LNCAP (cell line): ENCODE measurements around the gene USP12.

Source experiments
- CTCF ChIP-seq: fragments of 450-650 bp; IDR thresholded peaks from 2 replicates; pipeline ENCODE4 v1.5.1; 2017; ENCODE audit warnings: mild to moderate bottlenecking

Gene USP12

GRCh38 chr13:27168906-27169657, 2.5 kb downstream of the USP12 start:
- TF ChIP-seq CTCF, result no peak

GRCh38 chr13:27168086-27168485, 3.5 kb downstream of the USP12 start:
- TF ChIP-seq CTCF, result no peak

GRCh38 chr13:27166313-27166712, 5.3 kb downstream of the USP12 start:
- TF ChIP-seq CTCF, result no peak

- no peak for TF ChIP-seq CTCF
These were observed 9.6 kb downstream of the USP12 start for GRCh38 chr13:27161980-27162379.

GRCh38 chr13:27161423-27161822, 10.2 kb downstream of the USP12 start:
- no peak for TF ChIP-seq CTCF

GRCh38 chr13:27160657-27161295, 10.8 kb downstream of the USP12 start:
- TF ChIP-seq CTCF, result no peak

GRCh38 chr13:27159806-27160563, 11.6 kb downstream of the USP12 start:
- TF ChIP-seq CTCF, result no peak
